OCI-LY3 (cell line): ENCODE data around the gene FBXO40.

ENCODE experiments used
- EZH2phosphoT487 ChIP-seq: fragments of 200-600 bp; shearing (Covaris generic); IDR thresholded peaks from 2 replicates; pipeline ENCODE4 v1.6.1; 2018; ENCODE audit warnings: antibody characterized with exemption, mixed run types, low read depth
- TF ChIP-seq, protein P1 (sequence below): fragments of 200-600, 300-600 bp; sonication (generic); IDR thresholded peaks from 2 replicates; pipeline ENCODE4 v1.5.1; 2014; ENCODE audit warnings: antibody characterized with exemption, low read length, low read depth

- TF ChIP-seq, protein P1, sequence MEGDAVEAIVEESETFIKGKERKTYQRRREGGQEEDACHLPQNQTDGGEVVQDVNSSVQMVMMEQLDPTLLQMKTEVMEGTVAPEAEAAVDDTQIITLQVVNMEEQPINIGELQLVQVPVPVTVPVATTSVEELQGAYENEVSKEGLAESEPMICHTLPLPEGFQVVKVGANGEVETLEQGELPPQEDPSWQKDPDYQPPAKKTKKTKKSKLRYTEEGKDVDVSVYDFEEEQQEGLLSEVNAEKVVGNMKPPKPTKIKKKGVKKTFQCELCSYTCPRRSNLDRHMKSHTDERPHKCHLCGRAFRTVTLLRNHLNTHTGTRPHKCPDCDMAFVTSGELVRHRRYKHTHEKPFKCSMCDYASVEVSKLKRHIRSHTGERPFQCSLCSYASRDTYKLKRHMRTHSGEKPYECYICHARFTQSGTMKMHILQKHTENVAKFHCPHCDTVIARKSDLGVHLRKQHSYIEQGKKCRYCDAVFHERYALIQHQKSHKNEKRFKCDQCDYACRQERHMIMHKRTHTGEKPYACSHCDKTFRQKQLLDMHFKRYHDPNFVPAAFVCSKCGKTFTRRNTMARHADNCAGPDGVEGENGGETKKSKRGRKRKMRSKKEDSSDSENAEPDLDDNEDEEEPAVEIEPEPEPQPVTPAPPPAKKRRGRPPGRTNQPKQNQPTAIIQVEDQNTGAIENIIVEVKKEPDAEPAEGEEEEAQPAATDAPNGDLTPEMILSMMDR = no peak
- no peak for TF ChIP-seq EZH2phosphoT487
These were observed 31.1 kb downstream of the FBXO40 start for GRCh38 chr3:121624147-121624899.
